Astrocyte (in vitro differentiated cells and primary cell): Measurements from ENCODE around the gene SMARCA4.

Source experiments
- EZH2 ChIP-seq: IDR thresholded peaks from 2 replicates; pipeline ENCODE4 v1.6.1; 2012; ENCODE audit warnings: mild to moderate bottlenecking, low read length, inconsistent platforms; ENCODE audit not compliant: insufficient read depth
- TF ChIP-seq, protein P1 (sequence below): IDR thresholded peaks from 2 replicates; pipeline ENCODE4 v1.5.1; 2011; ENCODE audit warnings: low read depth, mild to moderate bottlenecking, inconsistent platforms, low read length, moderate library complexity; ENCODE audit not compliant: insufficient read depth

- TF ChIP-seq, protein P1, sequence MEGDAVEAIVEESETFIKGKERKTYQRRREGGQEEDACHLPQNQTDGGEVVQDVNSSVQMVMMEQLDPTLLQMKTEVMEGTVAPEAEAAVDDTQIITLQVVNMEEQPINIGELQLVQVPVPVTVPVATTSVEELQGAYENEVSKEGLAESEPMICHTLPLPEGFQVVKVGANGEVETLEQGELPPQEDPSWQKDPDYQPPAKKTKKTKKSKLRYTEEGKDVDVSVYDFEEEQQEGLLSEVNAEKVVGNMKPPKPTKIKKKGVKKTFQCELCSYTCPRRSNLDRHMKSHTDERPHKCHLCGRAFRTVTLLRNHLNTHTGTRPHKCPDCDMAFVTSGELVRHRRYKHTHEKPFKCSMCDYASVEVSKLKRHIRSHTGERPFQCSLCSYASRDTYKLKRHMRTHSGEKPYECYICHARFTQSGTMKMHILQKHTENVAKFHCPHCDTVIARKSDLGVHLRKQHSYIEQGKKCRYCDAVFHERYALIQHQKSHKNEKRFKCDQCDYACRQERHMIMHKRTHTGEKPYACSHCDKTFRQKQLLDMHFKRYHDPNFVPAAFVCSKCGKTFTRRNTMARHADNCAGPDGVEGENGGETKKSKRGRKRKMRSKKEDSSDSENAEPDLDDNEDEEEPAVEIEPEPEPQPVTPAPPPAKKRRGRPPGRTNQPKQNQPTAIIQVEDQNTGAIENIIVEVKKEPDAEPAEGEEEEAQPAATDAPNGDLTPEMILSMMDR: no peak
- no peak for TF ChIP-seq EZH2
Measured at GRCh38 chr19:11093689-11094238, 132.9 kb downstream of the SMARCA4 start.
